Ovary (tissue), 9 donors: ENCODE results near the gene C1QTNF8. TPM values are rescaled to one million over a fixed set of nuclear protein-coding genes. Genes with fewer than 3 reads are reported as not detected.

Source experiments
- DNase-seq, 5 donors: peaks; one replicate each; pipeline ENCODE4 v3.0.0-alpha.2; 2019 to 2020
- H3K27ac ChIP-seq, 2 donors: fragments of 200-600 bp; one replicate each; pipeline versions ENCODE4 v1.5.1 to v1.8.0; 2019 to 2022
- H3K27me3 ChIP-seq: fragments of 200-600 bp; one replicate; pipeline ENCODE4 v1.8.0; 2022
- H3K36me3 ChIP-seq: fragments of 200-600 bp; sonication (generic); one replicate; pipeline ENCODE4 v1.5.1; 2019
- H3K4me1 ChIP-seq: one replicate; pipeline ENCODE4 v1.8.1; 2013; ENCODE audit warnings: mild to moderate bottlenecking, moderate library complexity; ENCODE audit not compliant: insufficient read depth
- H3K4me3 ChIP-seq: fragments of 200-600 bp; sonication (generic); one replicate; pipeline ENCODE4 v1.5.1; 2017
- H3K9me3 ChIP-seq, 2 donors: fragments of 200-600 bp in 1 of 2; sonication (generic) in 1 of 2; one replicate each; pipeline versions ENCODE4 v1.5.1 to v1.8.1; 2013 to 2019; ENCODE audit warnings: mild to moderate bottlenecking in 1 of 2, moderate library complexity in 1 of 2
- EP300 ChIP-seq: sonication (generic); formaldehyde crosslinking; IDR thresholded peaks from one replicate; pipeline ENCODE4 v1.6.1; 2017; ENCODE audit warnings: antibody characterized with exemption
- POLR2A ChIP-seq: fragments of 450-650 bp; IDR thresholded peaks from one replicate; pipeline ENCODE4 v1.6.1; 2017; ENCODE audit warnings: antibody characterized with exemption, mild to moderate bottlenecking, moderate library complexity
- WGBS, 3 donors: extraction: QIAGEN DNeasy Blood & Tissue Kit in 1 of 3; methylation state at CpG; one replicate each; pipeline versions ENCODE4 v1.1.5 to v1.1.7; 2013 to 2017; 5-methylcytosine and 5-hydroxymethylcytosine counted together
- intact Hi-C, 4 donors: fragments of 100-400 bp; cut with DNase I; formaldehyde crosslinking; loops; one replicate each; pipeline versions ENCODE4 v1.11.0 to v1.15.1; 2022 to 2023
- polyA plus RNA-seq, 2 donors: library from polyadenylated mRNA; stranded (reverse); fragments of 200-250 nt in 1 of 2; fragments of 350-450 nt in 1 of 2; fragmentation: Illumina TruSeq in 1 of 2; extraction: RNeasy Lipid Tissue Mini Kit (QIAGEN cat#74804) in 1 of 2; gene quantifications; one replicate each; pipeline ENCODE4 v1.2.3, GENCODE V29; 2013 to 2014
- total RNA-seq, 7 donors: library from RNA; depleted of rRNA in 2 of 7; stranded (reverse); fragments of >200 nt in 2 of 7; fragmentation: NEBNext Ultra II Directional in 3 of 7; extraction: Animal tissue kit (Norgen Biotek cat#: 25700) in 3 of 7; gene quantifications; one replicate each; pipeline versions ENCODE4 v1.1.0 to v1.2.4, GENCODE V29; 2016 to 2023
- TF ChIP-seq, protein P1 (sequence below), 3 donors: fragments of 450-650 bp in 2 of 3; fragments of 200-600 bp in 1 of 3; IDR thresholded peaks; one replicate each; pipeline versions ENCODE4 v1.5.1 to v1.8.0; 2016 to 2022; ENCODE audit warnings: antibody characterized with exemption in 3 of 3, mild to moderate bottlenecking in 1 of 3
- donor health status: DM: no; HTN: no; CAD: no; lungs with moderate emphysema.
- donor health status: DM: no; HTN: no; CAD: no.
- donor health status: Bipolar disorder and iron deficiency.
- donor health status: DM: yes; HTN: yes; CAD: no.
- donor health status: DM: no; HTN: no; CAD: no.
- donor health status: DM: yes; HTN: yes; CAD: no.

Gene C1QTNF8
- total and polyA plus RNA-seq, 9 donors: 0.80 TPM; not detected in 8

DNA sequence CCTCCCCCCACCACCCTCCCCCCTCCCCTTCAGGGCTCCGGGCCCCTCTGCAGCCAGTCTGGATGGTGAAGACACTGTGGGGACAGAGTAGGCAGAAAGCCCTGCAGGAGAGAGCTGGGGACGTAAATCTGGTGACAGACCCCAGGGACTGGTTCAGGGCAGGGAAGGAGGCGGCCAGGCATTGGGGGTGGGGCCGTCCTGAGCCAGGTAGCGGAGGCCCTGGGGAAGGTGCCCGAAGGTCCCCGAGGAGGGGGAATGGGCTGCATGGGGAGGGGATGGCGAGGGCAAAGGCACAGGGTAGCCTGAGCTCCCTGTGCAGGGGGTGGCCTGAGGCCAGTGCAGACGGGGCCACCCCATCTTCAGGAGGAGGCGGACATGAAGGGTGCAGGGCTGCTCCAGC is 30.5 kb upstream of the C1QTNF8 start:
- no peaks in the 10 kb centered on the region for H3K36me3 ChIP-seq
- no peaks in the 10 kb centered on the region for H3K27me3 ChIP-seq
- H3K9me3 ChIP-seq: no peaks in the 10 kb centered on the region
- 61 to 63% (median 62%) methylated on average over 10 of the region's 10 CpGs for WGBS, 3 donors
- H3K4me3 ChIP-seq: no peak overlapping the region
- no peak for DNase-seq
- H3K4me1 ChIP-seq: no peaks in the 10 kb centered on the region
- intact Hi-C loops: no loop called here
- TF ChIP-seq, protein P1, sequence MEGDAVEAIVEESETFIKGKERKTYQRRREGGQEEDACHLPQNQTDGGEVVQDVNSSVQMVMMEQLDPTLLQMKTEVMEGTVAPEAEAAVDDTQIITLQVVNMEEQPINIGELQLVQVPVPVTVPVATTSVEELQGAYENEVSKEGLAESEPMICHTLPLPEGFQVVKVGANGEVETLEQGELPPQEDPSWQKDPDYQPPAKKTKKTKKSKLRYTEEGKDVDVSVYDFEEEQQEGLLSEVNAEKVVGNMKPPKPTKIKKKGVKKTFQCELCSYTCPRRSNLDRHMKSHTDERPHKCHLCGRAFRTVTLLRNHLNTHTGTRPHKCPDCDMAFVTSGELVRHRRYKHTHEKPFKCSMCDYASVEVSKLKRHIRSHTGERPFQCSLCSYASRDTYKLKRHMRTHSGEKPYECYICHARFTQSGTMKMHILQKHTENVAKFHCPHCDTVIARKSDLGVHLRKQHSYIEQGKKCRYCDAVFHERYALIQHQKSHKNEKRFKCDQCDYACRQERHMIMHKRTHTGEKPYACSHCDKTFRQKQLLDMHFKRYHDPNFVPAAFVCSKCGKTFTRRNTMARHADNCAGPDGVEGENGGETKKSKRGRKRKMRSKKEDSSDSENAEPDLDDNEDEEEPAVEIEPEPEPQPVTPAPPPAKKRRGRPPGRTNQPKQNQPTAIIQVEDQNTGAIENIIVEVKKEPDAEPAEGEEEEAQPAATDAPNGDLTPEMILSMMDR (IDR thresholded peaks at IDR 0.05): no peak
- TF ChIP-seq EP300: no peak
- no peak for TF ChIP-seq POLR2A
- H3K27ac ChIP-seq: no peak overlapping the region

DNA sequence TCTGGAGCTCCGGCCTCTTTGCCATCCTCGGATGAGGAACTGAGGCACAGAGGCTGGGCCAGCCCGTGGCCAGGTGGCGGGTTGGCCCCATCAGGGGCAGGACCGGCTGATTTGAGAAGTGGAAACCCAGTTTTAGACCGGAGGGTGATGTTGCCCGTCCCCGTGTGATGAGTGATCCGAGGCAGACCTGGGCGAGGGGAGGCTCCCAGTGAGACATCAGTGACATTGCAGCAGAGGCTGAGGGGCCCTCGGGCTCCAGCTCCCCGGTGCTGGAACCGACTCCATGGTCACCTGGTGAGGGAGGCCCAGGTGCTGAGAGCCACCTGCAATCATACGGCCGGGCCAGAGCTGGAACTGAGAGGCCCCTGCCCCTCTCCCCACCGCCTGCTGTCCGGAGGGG is 30.0 kb upstream of the C1QTNF8 start:
- no peak overlapping the region for H3K27ac ChIP-seq
- no peaks in the 10 kb centered on the region for H3K4me1 ChIP-seq
- H3K9me3 ChIP-seq: no peaks in the 10 kb centered on the region
- TF ChIP-seq, protein P1 (IDR thresholded peaks at IDR 0.05): no peak
- TF ChIP-seq EP300 (no peak), POLR2A (no peak)
- intact Hi-C loops: no loop called here
- no peak overlapping the region for H3K4me3 ChIP-seq
- WGBS, 3 donors: 51 to 60% (median 58%) methylated on average over 17 of the region's 17 CpGs
- H3K27me3 ChIP-seq: no peaks in the 10 kb centered on the region
- DNase-seq: no peak
- no peaks in the 10 kb centered on the region for H3K36me3 ChIP-seq

DNA sequence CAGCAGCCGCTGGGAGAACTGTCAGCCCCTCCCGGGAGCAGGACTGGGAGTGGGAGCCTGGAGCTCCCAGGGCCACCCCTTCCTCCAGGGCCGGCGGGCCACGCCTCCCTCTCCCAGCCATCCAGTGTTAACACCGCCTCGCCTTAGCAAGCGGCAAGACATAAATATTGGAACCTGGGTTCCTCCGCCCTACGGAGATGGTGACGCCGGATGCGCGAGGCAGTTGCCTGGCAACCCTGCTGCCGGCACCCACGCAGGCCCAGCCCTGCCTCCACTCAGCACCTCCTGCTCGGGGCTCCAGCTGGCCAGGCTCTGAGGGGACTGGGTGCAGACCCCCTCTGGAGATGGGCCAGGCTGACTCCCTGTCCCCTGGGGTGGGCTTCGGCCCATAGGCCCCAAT is 29.4 kb upstream of the C1QTNF8 start:
- H3K27ac ChIP-seq: no peak overlapping the region
- no peaks in the 10 kb centered on the region for H3K36me3 ChIP-seq
- H3K9me3 ChIP-seq: no peaks in the 10 kb centered on the region
- TF ChIP-seq EP300 (no peak), POLR2A (no peak)
- TF ChIP-seq, protein P1 (IDR thresholded peaks at IDR 0.05): no peak
- H3K4me3 ChIP-seq: no peak overlapping the region
- no peaks in the 10 kb centered on the region for H3K4me1 ChIP-seq
- no peaks in the 10 kb centered on the region for H3K27me3 ChIP-seq
- intact Hi-C loops: no loop called here
- 3 to 11% (median 4%) methylated on average over 10 to 18 of the region's 18 CpGs for whole genome bisulfite sequencing, 3 donors
- peak in 3 of 5 donors; percentile 61 to 69 (median 65) for DNase-seq

DNA sequence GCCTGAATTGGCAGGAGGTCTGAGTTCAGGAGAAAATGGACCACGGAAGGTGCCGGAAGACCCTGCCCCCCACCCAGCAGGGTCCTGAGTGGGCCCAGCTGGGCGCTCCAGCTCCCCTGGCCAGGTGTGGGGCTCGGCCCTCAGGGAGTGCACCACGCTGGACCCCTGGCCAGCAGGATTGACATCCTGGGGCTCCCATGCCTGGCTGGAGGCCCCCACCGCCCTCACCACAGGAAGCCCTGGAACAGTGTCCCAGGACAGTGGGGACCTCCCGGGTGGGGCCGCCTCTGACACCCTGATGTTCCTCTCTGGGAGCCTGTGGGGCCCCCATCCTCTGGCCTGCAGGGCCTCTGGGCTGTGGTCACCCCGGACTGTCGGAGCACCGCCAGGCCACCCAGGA is 28.8 kb upstream of the C1QTNF8 start:
- no peak for TF ChIP-seq EP300
- H3K27me3 ChIP-seq: no peaks in the 10 kb centered on the region
- H3K36me3 ChIP-seq: no peaks in the 10 kb centered on the region
- no peaks in the 10 kb centered on the region for H3K9me3 ChIP-seq
- 81 to 88% (median 87%) methylated on average over 9 to 11 of the region's 11 CpGs for WGBS, 3 donors
- intact Hi-C loops: no loop called here
- no peak overlapping the region for H3K27ac ChIP-seq
- no peak for DNase-seq
- H3K4me3 ChIP-seq: no peak overlapping the region
- H3K4me1 ChIP-seq: no peaks in the 10 kb centered on the region

DNA sequence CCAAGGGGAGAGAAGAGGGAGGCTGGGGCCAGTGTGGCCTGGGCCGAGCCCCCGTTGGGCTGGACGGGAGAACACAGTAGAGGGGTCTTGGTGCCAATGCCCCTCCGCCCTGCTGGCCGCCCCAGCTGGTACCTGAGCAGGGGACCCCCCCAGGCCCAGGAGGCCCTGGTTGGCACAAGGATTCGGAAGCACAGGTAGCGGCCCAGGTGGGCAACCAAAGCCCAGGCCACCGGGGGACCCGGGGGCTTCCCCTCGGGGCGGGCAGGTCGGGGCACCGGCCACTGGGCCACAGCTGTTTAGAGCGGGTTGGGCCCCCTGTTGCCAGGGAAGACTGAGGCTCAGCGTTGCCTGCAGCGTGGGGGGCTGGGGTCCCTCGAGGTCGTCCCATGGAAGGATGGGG is 28.2 kb upstream of the C1QTNF8 start:
- Histone ChIP-seq H3K4me1 (no peaks in the 10 kb centered on the region), H3K27me3 (no peaks in the 10 kb centered on the region), H3K27ac (no peak overlapping the region), H3K9me3 (no peaks in the 10 kb centered on the region), H3K4me3 (no peak overlapping the region), H3K36me3 (no peaks in the 10 kb centered on the region)
- 74 to 76% (median 74%) methylated on average over 14 to 18 of the region's 18 CpGs for WGBS, 3 donors
- no peak for DNase-seq
- TF ChIP-seq POLR2A (no peak), EP300 (no peak)
- TF ChIP-seq, protein P1 (IDR thresholded peaks at IDR 0.05): no peak
- intact Hi-C loops: no loop called here
